RWPE2 (cell line): Measurements from ENCODE around the gene ATP2A1.
"Not testable (repeated sequence)": the region's sequence is repeated elsewhere in the genome, so short reads cannot be mapped to it uniquely, and the experiment has no call there.

ENCODE experiments used
- ATAC-seq: fragments of 200-7000 bp; cut with Tn5 transposase; 3 replicates; pipeline ENCODE4 v1.9.1; 2021; ENCODE audit warnings: low read depth
- DNase-seq: peaks from one replicate; pipeline ENCODE4 v3.0.0-alpha.2; 2020; ENCODE audit warnings: low spot score
- H3K27ac ChIP-seq: fragments of 450-650 bp; 2 replicates; pipeline ENCODE4 v1.5.1; 2017; ENCODE audit warnings: mild to moderate bottlenecking; ENCODE audit not compliant: poor library complexity, severe bottlenecking
- H3K27me3 ChIP-seq: fragments of 250-450 bp; sonication (Bioruptor Pico); 2 replicates; pipeline ENCODE4 v1.5.1; 2021; ENCODE audit warnings: mild to moderate bottlenecking, moderate library complexity; ENCODE audit not compliant: insufficient read depth, poor library complexity, severe bottlenecking
- H3K36me3 ChIP-seq: fragments of 250-450 bp; sonication (Bioruptor Pico); 2 replicates; pipeline ENCODE4 v1.5.1; 2020; ENCODE audit warnings: low read depth, mild to moderate bottlenecking, moderate library complexity
- H3K4me1 ChIP-seq: fragments of 250-450 bp; sonication (Bioruptor Pico); 2 replicates; pipeline ENCODE4 v1.5.1; 2021; ENCODE audit warnings: mild to moderate bottlenecking, moderate library complexity; ENCODE audit not compliant: insufficient read depth, poor library complexity, severe bottlenecking
- H3K4me3 ChIP-seq: fragments of 250-450 bp; sonication (Bioruptor Pico); 2 replicates; pipeline ENCODE4 v1.5.1; 2021; ENCODE audit warnings: mild to moderate bottlenecking, moderate library complexity; ENCODE audit not compliant: severe bottlenecking
- H3K9me3 ChIP-seq: fragments of 250-450 bp; sonication (Bioruptor Pico); 2 replicates; pipeline ENCODE4 v1.5.1; 2021; ENCODE audit warnings: mild to moderate bottlenecking, moderate library complexity; ENCODE audit not compliant: severe bottlenecking
- TF ChIP-seq, protein P1 (sequence below): fragments of 450-650 bp; IDR thresholded peaks from one replicate; pipeline ENCODE4 v1.5.1; 2017; ENCODE audit warnings: mild to moderate bottlenecking, moderate library complexity; ENCODE audit not compliant: poor library complexity, severe bottlenecking

Gene ATP2A1

DNA sequence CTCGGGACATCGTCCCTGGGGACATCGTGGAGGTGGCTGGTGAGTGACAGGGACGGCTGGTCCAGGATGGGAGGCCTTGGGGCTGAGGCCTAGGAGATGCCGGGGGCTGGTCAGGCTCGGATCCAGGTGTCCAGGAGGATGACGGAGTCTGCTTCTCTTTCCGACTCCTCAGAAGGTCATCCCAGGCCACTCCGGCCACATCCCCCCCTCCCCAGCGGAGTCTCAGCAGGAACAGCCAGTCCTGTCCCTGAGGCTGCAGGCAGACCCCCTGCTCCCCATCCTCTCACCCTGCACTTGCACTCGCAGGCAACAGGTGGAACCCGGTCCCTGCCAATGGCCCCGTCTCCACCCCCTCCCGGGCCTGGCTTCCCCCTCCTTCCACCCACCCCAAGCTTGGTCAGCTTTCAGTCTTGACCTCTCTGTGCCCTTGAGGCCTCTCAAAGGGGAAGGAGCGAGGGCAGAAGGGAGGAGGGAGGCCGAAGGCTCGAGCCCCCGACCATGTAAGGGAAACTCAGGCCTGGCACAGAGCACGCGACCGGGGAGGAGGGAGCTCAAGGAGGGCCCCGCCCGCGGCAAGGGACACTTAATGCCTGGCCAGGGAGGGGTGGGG is 4.4 kb downstream of the ATP2A1 start:
- Histone ChIP-seq H3K27ac (no peak overlapping the region), H3K27me3 (no peaks in the 10 kb centered on the region), H3K9me3 (no peaks in the 10 kb centered on the region), H3K4me3 (no peak overlapping the region), H3K36me3 (no peaks in the 10 kb centered on the region), H3K4me1 (peaks cover 4% of the 10 kb centered on the region)
- no peak for DNase-seq
- ATAC-seq, result no peak
- TF ChIP-seq, protein P1, sequence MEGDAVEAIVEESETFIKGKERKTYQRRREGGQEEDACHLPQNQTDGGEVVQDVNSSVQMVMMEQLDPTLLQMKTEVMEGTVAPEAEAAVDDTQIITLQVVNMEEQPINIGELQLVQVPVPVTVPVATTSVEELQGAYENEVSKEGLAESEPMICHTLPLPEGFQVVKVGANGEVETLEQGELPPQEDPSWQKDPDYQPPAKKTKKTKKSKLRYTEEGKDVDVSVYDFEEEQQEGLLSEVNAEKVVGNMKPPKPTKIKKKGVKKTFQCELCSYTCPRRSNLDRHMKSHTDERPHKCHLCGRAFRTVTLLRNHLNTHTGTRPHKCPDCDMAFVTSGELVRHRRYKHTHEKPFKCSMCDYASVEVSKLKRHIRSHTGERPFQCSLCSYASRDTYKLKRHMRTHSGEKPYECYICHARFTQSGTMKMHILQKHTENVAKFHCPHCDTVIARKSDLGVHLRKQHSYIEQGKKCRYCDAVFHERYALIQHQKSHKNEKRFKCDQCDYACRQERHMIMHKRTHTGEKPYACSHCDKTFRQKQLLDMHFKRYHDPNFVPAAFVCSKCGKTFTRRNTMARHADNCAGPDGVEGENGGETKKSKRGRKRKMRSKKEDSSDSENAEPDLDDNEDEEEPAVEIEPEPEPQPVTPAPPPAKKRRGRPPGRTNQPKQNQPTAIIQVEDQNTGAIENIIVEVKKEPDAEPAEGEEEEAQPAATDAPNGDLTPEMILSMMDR, result no peak

DNA sequence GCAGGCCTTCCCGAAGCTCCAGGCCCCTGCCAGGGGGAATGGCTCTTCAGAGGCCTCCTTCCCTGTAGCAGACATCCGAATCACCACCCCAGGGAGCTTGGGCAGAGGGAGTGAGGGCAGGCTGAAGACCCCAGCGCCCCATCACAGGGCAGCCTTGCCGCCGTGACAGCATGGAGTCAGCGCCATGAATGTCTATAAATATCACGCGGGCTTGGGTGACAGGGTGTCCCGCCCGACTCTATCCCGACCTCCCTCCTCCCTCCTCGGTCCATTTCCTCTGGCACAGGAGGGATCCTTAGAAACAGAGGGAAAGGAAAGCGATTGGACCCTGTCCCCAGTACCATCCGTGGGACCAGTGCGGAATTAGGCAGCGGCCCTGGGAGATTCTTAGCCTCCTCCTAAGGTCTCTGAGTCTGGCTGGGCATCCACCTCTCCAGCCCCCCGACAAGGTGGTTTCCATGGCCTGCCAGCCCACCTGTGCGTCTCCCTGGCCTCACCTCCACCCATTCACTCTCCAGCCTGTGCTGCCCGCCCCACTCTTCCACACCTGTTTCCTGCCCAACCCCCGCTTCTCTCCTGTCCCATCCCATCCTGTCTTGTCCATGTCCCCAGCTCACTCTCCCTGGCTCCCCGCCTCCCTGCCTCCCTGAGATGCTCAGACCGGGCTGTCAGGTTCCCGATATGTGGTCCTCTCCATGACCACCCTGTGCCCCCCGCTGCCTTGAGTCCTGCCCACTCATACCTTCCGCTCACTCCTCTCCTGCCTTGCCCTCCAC is 5.1 kb downstream of the ATP2A1 start:
- H3K4me3 ChIP-seq, result no peak overlapping the region
- H3K9me3 ChIP-seq, result no peaks in the 10 kb centered on the region
- peak; percentile 53 for DNase-seq
- no peak for ATAC-seq
- no peak overlapping the region for H3K27ac ChIP-seq
- no peaks in the 10 kb centered on the region for H3K27me3 ChIP-seq
- no peaks in the 10 kb centered on the region for H3K36me3 ChIP-seq
- H3K4me1 ChIP-seq, result peaks cover 4% of the 10 kb centered on the region
- TF ChIP-seq, protein P1, result no peak

DNA sequence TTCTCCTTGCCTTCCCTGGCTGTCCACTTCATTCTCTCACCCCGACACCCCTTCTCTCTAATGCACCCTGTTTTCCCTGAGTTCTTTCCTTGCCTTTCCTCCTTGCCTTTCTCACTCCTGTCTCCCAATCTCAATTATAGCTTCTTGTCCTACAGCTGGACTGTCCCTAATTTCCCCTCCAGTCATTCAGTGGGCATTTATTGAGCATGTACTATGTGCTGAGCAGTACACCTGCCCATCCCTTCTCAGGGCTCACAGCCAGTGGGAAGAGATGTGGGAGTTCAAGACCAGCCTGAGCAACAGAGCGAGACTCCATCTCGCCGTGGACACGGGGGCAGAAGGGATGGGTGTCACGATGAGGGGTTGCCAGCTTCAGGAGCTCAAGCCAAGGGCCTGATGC is 5.8 kb downstream of the ATP2A1 start:
- no peaks in the 10 kb centered on the region for H3K27me3 ChIP-seq
- peaks cover 4% of the 10 kb centered on the region for H3K4me1 ChIP-seq
- ATAC-seq, result no peak
- no peak overlapping the region for H3K27ac ChIP-seq
- no peak overlapping the region for H3K4me3 ChIP-seq
- H3K9me3 ChIP-seq, result no peaks in the 10 kb centered on the region
- H3K36me3 ChIP-seq, result no peaks in the 10 kb centered on the region
- TF ChIP-seq, protein P1, result no peak
- no peak for DNase-seq

DNA sequence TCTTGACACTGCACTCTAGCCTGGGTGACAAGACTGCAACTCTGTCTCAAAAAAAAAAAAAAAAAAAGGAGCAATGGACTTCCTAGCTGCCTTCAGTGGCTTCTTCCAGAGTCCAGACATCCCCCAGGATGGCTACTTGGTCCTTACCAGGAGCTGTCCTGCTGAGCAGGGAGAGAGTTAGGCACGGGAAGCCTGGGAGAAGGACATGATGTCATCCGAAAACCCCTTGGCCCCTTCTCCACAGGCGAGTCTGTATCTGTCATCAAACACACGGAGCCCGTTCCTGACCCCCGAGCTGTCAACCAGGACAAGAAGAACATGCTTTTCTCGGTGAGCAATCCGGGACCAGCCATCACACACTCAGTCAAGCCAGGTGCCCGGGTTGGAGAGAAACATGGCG is 8.7 kb downstream of the ATP2A1 start:
- DNase-seq (no peak), ATAC-seq (no peak)
- H3K4me1 ChIP-seq, result no peaks in the 10 kb centered on the region
- TF ChIP-seq, protein P1, result no peak
- H3K27ac ChIP-seq, result no peak overlapping the region
- H3K9me3 ChIP-seq, result no peaks in the 10 kb centered on the region
- no peaks in the 10 kb centered on the region for H3K27me3 ChIP-seq
- no peaks in the 10 kb centered on the region for H3K36me3 ChIP-seq
- no peak overlapping the region for H3K4me3 ChIP-seq

DNA sequence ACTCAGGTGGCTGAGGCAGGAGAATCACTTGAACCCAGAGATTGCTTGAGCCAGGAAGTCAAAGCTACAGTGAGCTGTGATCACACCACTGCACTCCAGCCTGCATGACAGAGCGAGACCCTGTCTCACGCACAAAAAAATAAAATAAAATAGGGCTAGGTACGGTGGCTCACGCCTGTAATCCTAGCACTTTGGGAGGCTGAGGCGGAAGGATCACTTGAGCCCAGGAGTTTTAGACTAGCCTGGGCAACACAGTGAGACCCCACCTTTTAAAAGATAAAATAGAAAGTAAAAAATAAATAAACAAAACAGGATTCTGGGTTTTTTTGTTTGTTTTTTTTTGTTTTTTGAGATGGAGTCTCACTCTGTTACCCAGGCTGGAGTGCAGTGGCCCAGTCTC is 12.1 kb downstream of the ATP2A1 start:
- ATAC-seq, H3K27ac ChIP-seq, H3K4me3 ChIP-seq, H3K27me3 ChIP-seq, H3K9me3 ChIP-seq, H3K4me1 ChIP-seq, DNase-seq, H3K36me3 ChIP-seq: not testable (repeated sequence)
